SK-N-SH (cell line): ENCODE results near the gene PASK.

Experiments
- MAX ChIP-seq: IDR thresholded peaks from 2 replicates; pipeline ENCODE4 v1.4.0; 2012; ENCODE audit warnings: low read depth
- PBX3 ChIP-seq: IDR thresholded peaks from 2 replicates; pipeline ENCODE4; 2012
- TAF1 ChIP-seq: IDR thresholded peaks from 2 replicates; pipeline ENCODE4 v1.6.1; 2012; ENCODE audit warnings: low read depth, mild to moderate bottlenecking, low read length, moderate library complexity, borderline replicate concordance

- no peak for TF ChIP-seq PBX3
- TF ChIP-seq TAF1: no peak
- TF ChIP-seq MAX: no peak
Observed at GRCh38 chr2:241128266-241128665, 21.0 kb downstream of the PASK start.
